IMR-90 (cell line): ENCODE data around the gene MYO10. TPM values are rescaled to one million over a fixed set of nuclear protein-coding genes. Genes with fewer than 3 reads are reported as not detected.

Experiments used
- ATAC-seq: fragments of 200-7000 bp; cut with Tn5 transposase; 2 replicates; pipeline ENCODE4 v1.9.1; 2020; ENCODE audit warnings: low read depth, mild to moderate bottlenecking, moderate library complexity
- BruUV-seq: library from RNA; stranded (reverse); fragments of 400-500 nt; replicated peaks from 2 replicates; lab custom pipeline; 2021; lab: Mats Ljungman, UMichigan
- CTCF ChIA-PET: fragments of 300-600 bp; formaldehyde crosslinking; extraction: SDS; loops from one replicate; lab custom pipeline; 2021; ENCODE audit warnings: antibody characterized with exemption; lab: Yijun Ruan, JAX
- POLR2A ChIA-PET: fragments of 300-600 bp; sonication (Branson Sonifier 250); formaldehyde crosslinking; loops from one replicate; lab custom pipeline; 2022; ENCODE audit warnings: antibody characterized with exemption; ENCODE audit not compliant: unreplicated experiment; lab: Charles Lee
- DNase-seq: peaks from one replicate; pipeline ENCODE4 v3.0.0; 2013
- H2AFZ ChIP-seq: replicated peaks from 2 replicates; pipeline ENCODE3; 2013; ENCODE audit warnings: low read length, mild to moderate bottlenecking; ENCODE audit not compliant: poor library complexity
- H2AK5ac ChIP-seq: 2 replicates; pipeline ENCODE4 v1.6.1; 2013; ENCODE audit warnings: low read depth, low read length, inconsistent platforms
- H2AK9ac ChIP-seq: replicated peaks from 2 replicates; pipeline ENCODE3; 2013; ENCODE audit warnings: mild to moderate bottlenecking, low read depth, low read length, moderate library complexity; ENCODE audit not compliant: poor library complexity
- H2BK120ac ChIP-seq: 2 replicates; pipeline ENCODE4 v1.6.1; 2013; ENCODE audit warnings: low read depth, low read length, inconsistent platforms
- H2BK15ac ChIP-seq: 3 replicates; pipeline ENCODE4 v1.6.1; 2013; ENCODE audit warnings: low read depth, low read length, inconsistent platforms
- H2BK20ac ChIP-seq: 2 replicates; pipeline ENCODE4 v1.6.1; 2013; ENCODE audit warnings: low read depth, mild to moderate bottlenecking, inconsistent platforms, low read length, moderate library complexity
- H2BK5ac ChIP-seq: 2 replicates; pipeline ENCODE4 v1.6.1; 2013; ENCODE audit warnings: mild to moderate bottlenecking, low read depth, low read length, inconsistent platforms; ENCODE audit not compliant: poor library complexity, severe bottlenecking
- H3K14ac ChIP-seq: replicated peaks from 2 replicates; pipeline ENCODE4 v1.6.1; 2013; ENCODE audit warnings: low read depth, low read length, inconsistent platforms
- H3K18ac ChIP-seq: 2 replicates; pipeline ENCODE4 v1.6.1; 2013; ENCODE audit warnings: low read depth, low read length, control low read depth
- H3K23ac ChIP-seq: 2 replicates; pipeline ENCODE4 v1.6.1; 2013; ENCODE audit warnings: low read depth, low read length, inconsistent platforms
- H3K27ac ChIP-seq: 2 replicates; pipeline ENCODE4 v1.5.1; 2013; ENCODE audit warnings: mild to moderate bottlenecking, control low read depth, low read length; ENCODE audit not compliant: insufficient read depth
- H3K27me3 ChIP-seq: 2 replicates; pipeline ENCODE4 v1.6.1; 2013; ENCODE audit warnings: low read length; ENCODE audit not compliant: control insufficient read depth, insufficient read depth
- H3K36me3 ChIP-seq: 2 replicates; pipeline ENCODE4 v1.6.1; 2013; ENCODE audit warnings: low read length, mixed read lengths; ENCODE audit not compliant: control insufficient read depth, insufficient read depth
- H3K4ac ChIP-seq: 2 replicates; pipeline ENCODE4 v1.6.1; 2013; ENCODE audit warnings: low read depth, low read length, inconsistent platforms
- H3K4me1 ChIP-seq: 2 replicates; pipeline ENCODE4 v1.6.1; 2013; ENCODE audit warnings: low read length, mixed read lengths; ENCODE audit not compliant: control insufficient read depth, insufficient read depth
- H3K4me2 ChIP-seq: 2 replicates; pipeline ENCODE4 v1.6.1; 2013; ENCODE audit warnings: low read depth, mild to moderate bottlenecking, control low read depth, low read length, moderate library complexity
- H3K4me3 ChIP-seq: 2 replicates; pipeline ENCODE4 v1.5.1; 2013; ENCODE audit warnings: low read depth, mild to moderate bottlenecking, control low read depth, low read length, moderate library complexity; ENCODE audit not compliant: insufficient read depth
- H3K56ac ChIP-seq: 2 replicates; pipeline ENCODE4 v1.6.1; 2013; ENCODE audit warnings: low read length, inconsistent platforms; ENCODE audit not compliant: insufficient read depth; ENCODE audit errors: extremely low read depth
- H3K79me1 ChIP-seq, 2 experiments: 2 replicates each; pipeline ENCODE4 v1.6.1; 2013; ENCODE audit warnings: low read length in 2 of 2, inconsistent platforms in 1 of 2, low read depth in 1 of 2
- H3K9ac ChIP-seq: 2 replicates; pipeline ENCODE4 v1.6.1; 2013; ENCODE audit warnings: low read depth, low read length, control low read depth
- H3K9me1 ChIP-seq: 2 replicates; pipeline ENCODE4 v1.6.1; 2013; ENCODE audit warnings: low read length, inconsistent platforms; ENCODE audit not compliant: insufficient read depth
- H3K9me3 ChIP-seq: 2 replicates; pipeline ENCODE4 v1.6.1; 2013; ENCODE audit warnings: low read length; ENCODE audit not compliant: control insufficient read depth, insufficient read depth
- H4K20me1 ChIP-seq: 2 replicates; pipeline ENCODE4 v1.6.1; 2013; ENCODE audit warnings: low read length, inconsistent platforms; ENCODE audit not compliant: insufficient read depth
- H4K5ac ChIP-seq: 2 replicates; pipeline ENCODE4 v1.6.1; 2013; ENCODE audit warnings: mild to moderate bottlenecking, low read depth, low read length, control low read depth
- H4K8ac ChIP-seq, 2 experiments: 2 replicates each; pipeline ENCODE4 v1.6.1; 2013; ENCODE audit warnings: low read depth in 2 of 2, low read length in 2 of 2, control low read depth in 1 of 2, inconsistent platforms in 1 of 2
- H4K91ac ChIP-seq: 2 replicates; pipeline ENCODE4 v1.6.1; 2013; ENCODE audit warnings: low read depth, low read length, inconsistent platforms; ENCODE audit not compliant: insufficient read depth
- BHLHE40 ChIP-seq: fragments of 150-350 bp; IDR thresholded peaks from 2 replicates; pipeline ENCODE4 v1.6.1; 2016; ENCODE audit warnings: mild to moderate bottlenecking, low read depth, low read length
- CEBPB ChIP-seq: IDR thresholded peaks from 2 replicates; pipeline ENCODE4 v1.6.1; 2012; ENCODE audit warnings: low read depth, low read length, improper control_type of control experiment
- CHD1 ChIP-seq: IDR thresholded peaks from 2 replicates; pipeline ENCODE4 v1.6.1; 2012; ENCODE audit warnings: low read depth, low read length, improper control_type of control experiment
- CTCF ChIP-seq: conservative IDR thresholded peaks from 2 replicates; pipeline ENCODE4 v1.5.1; 2012; ENCODE audit warnings: mild to moderate bottlenecking, low read depth, low read length, improper control_type of control experiment
- ELK1 ChIP-seq: fragments of 150-350 bp; IDR thresholded peaks from 2 replicates; pipeline ENCODE4 v1.6.1; 2016; ENCODE audit warnings: low read depth, mild to moderate bottlenecking, low read length, moderate library complexity, borderline replicate concordance
- FOS ChIP-seq: fragments of 150-350 bp; IDR thresholded peaks from 2 replicates; pipeline ENCODE4 v1.6.1; 2016; ENCODE audit warnings: low read depth, low read length
- MAFK ChIP-seq: IDR thresholded peaks from 2 replicates; pipeline ENCODE4 v1.6.1; 2012; ENCODE audit warnings: low read depth, low read length, improper control_type of control experiment
- MAZ ChIP-seq: IDR thresholded peaks from 2 replicates; pipeline ENCODE4 v1.6.1; 2012; ENCODE audit warnings: low read depth, mild to moderate bottlenecking, low read length, improper control_type of control experiment, moderate library complexity, borderline replicate concordance
- MXI1 ChIP-seq: IDR thresholded peaks from 2 replicates; pipeline ENCODE4 v1.6.1; 2012; ENCODE audit warnings: low read depth, mild to moderate bottlenecking, low read length, moderate library complexity, borderline replicate concordance
- NFE2L2 ChIP-seq: fragments of 150-350 bp; IDR thresholded peaks from 2 replicates; pipeline ENCODE4 v1.6.1; 2016; ENCODE audit warnings: low read depth, mild to moderate bottlenecking, low read length
- POLR2A ChIP-seq: IDR thresholded peaks from 2 replicates; pipeline ENCODE4 v1.6.1; 2012; ENCODE audit warnings: mild to moderate bottlenecking, low read depth, low read length
- RAD21 ChIP-seq: IDR thresholded peaks from 2 replicates; pipeline ENCODE4 v1.6.1; 2012; ENCODE audit warnings: low read length, improper control_type of control experiment
- RCOR1 ChIP-seq: IDR thresholded peaks from 2 replicates; pipeline ENCODE4 v1.6.1; 2012; ENCODE audit warnings: mild to moderate bottlenecking, low read length, improper control_type of control experiment; ENCODE audit not compliant: insufficient replicate concordance
- RFX5 ChIP-seq: IDR thresholded peaks from 2 replicates; pipeline ENCODE4 v1.8.0; 2012; ENCODE audit warnings: low read depth, mild to moderate bottlenecking, low read length, moderate library complexity
- SMC3 ChIP-seq: fragments of 150-350 bp; IDR thresholded peaks from 2 replicates; pipeline ENCODE4 v1.6.1; 2016; ENCODE audit warnings: low read depth, mild to moderate bottlenecking, antibody characterized with exemption, low read length, moderate library complexity
- USF2 ChIP-seq: fragments of 150-350 bp; IDR thresholded peaks from 2 replicates; pipeline ENCODE4 v1.6.1; 2017; ENCODE audit warnings: mild to moderate bottlenecking, antibody characterized with exemption, low read length, low read depth
- WGBS, 2 experiments: methylation state at CpG; one replicate each; pipeline versions ENCODE4 v1.1.5 to v1.1.7; 2013; ENCODE audit warnings: missing lambda C conversion rate in 2 of 2; ENCODE audit not compliant: insufficient read length in 1 of 2; ENCODE audit errors: extremely low coverage in 2 of 2; 5-methylcytosine and 5-hydroxymethylcytosine counted together
- dilution Hi-C: fragments of 300-500 bp; cut with HindIII; formaldehyde crosslinking; loops from one replicate; pipeline ENCODE4 v1.14.3; 2018; ENCODE audit warnings: low sequenced_read_pairs; ENCODE audit not compliant: unreplicated experiment
- in situ Hi-C: fragments of 300-500 bp; cut with MboI; formaldehyde crosslinking; loops from 3 replicates; pipeline ENCODE4 v1.14.3; 2019; ENCODE audit warnings: low sequenced_read_pairs, inconsistent platforms, mixed read lengths
- intact Hi-C: fragments of 100-400 bp; cut with micrococcal nuclease; formaldehyde crosslinking; loops from 2 replicates; pipeline ENCODE4 v1.10.0; 2022
- polyA plus RNA-seq, 3 experiments: library from polyadenylated mRNA; depleted of rRNA; stranded (reverse); fragments of >200 nt; gene quantifications; 2 replicates each; pipeline ENCODE4 v1.2.3, GENCODE V29; 2012; ENCODE audit warnings: low replicate concordance in 1 of 3
- total RNA-seq: library from RNA; depleted of rRNA; stranded (reverse); fragments of >200 nt; gene quantifications from 2 replicates; pipeline ENCODE4 v1.2.3, GENCODE V29; 2012

MYO10 gene
- total and polyA plus RNA-seq, 2 of the 4 experiments (the other 2 are of a cell fraction): 39.9 to 115 TPM

GRCh38 chr5:16707168-16707868, 228.8 kb downstream of the MYO10 start:
- BruUV-seq: no TSS peak
- peaks cover 19 to 70% of the 10 kb centered on the region in 2 experiments for H3K79me1 ChIP-seq

More at GRCh38 chr5:16707168-16707868, 228.8 kb downstream of the MYO10 start:
- Histone ChIP-seq H3K14ac (no peak overlapping the region), H4K5ac (no peak overlapping the region), H3K4me2 (no peak overlapping the region), H2AK9ac (no peak overlapping the region), H3K4ac (no peak overlapping the region), H3K36me3 (peaks cover 58% of the 10 kb centered on the region), H4K8ac (no peak overlapping the region), H3K56ac (no peak overlapping the region), H2BK15ac (no peak overlapping the region), H3K18ac (no peak overlapping the region), H3K4me3 (no peak overlapping the region), H2BK20ac (no peak overlapping the region), H3K9ac (no peak overlapping the region), H3K27ac (no peak overlapping the region), H2BK120ac (no peak overlapping the region), H2AK5ac (no peak overlapping the region), H3K9me1 (peaks cover 9% of the 10 kb centered on the region), H2BK5ac (no peak overlapping the region), H3K27me3 (no peaks in the 10 kb centered on the region), H3K9me3 (no peaks in the 10 kb centered on the region), H2AFZ (no peak overlapping the region), H4K20me1 (peaks cover 22% of the 10 kb centered on the region), H4K91ac (no peak overlapping the region), H3K23ac (no peak overlapping the region), H3K4me1 (peaks cover 4% of the 10 kb centered on the region)
- dilution Hi-C loops (no loop called here), in situ Hi-C loops (no loop called here), intact Hi-C loops (no loop called here)
- ChIA-PET POLR2A (no interaction called here), CTCF (no interaction called here)
- no peak for DNase-seq
- ATAC-seq: no peak
- WGBS, 2 experiments: 96% methylated on average over 4 of the region's 9 CpGs; no CpG with 5 or more reads in 1 of the 2 experiments
- TF ChIP-seq RFX5 (no peak), FOS (no peak), CTCF (no peak), USF2 (no peak), CEBPB (no peak), MAFK (no peak), RAD21 (no peak), POLR2A (no peak), ELK1 (no peak), CHD1 (no peak), BHLHE40 (no peak), SMC3 (no peak), NFE2L2 (no peak), MXI1 (no peak), RCOR1 (no peak), MAZ (no peak)
